Heart left ventricle (tissue), 13 donors: ENCODE measurements around the gene CGB3.
"Not testable (repeated sequence)": the region's sequence is repeated elsewhere in the genome, so short reads cannot be mapped to it uniquely, and the experiment has no call there.

Experiments used
- POLR2A ChIP-seq, 2 donors: fragments of 450-650 bp; IDR thresholded peaks; one replicate each; pipeline ENCODE4 v1.6.1; 2017; ENCODE audit warnings: antibody characterized with exemption in 2 of 2, mild to moderate bottlenecking in 2 of 2, moderate library complexity in 2 of 2
- TF ChIP-seq, protein P1 (sequence below), 12 donors: fragments of 200-600 bp; sonication (generic) in 4 of 12; IDR thresholded peaks; one replicate each; pipeline versions ENCODE4 v1.5.0 to v1.8.0; 2018 to 2022; ENCODE audit warnings: antibody characterized with exemption in 12 of 12, mild to moderate bottlenecking in 5 of 12
- donor health status: ischemic (EF 13 %, LVEDD 7.1; RV severe dilation, severe dysfunction).
- donor health status: DM: no; HTN: yes; CAD: no.
- donor health status: DM: no; HTN: no; CAD: no.
- donor health status: ischemic (EF 25% LVEDD 6.9; RV normal size, moderate dysfunction).
- donor health status: ischemic (EF 25% LVEDD 5.7; RV mildly dilated, moderate dysfunction).
- donor health status: ischemic (EF 35%, LVEDD 5.7; RV mildly dilated, moderate dysfunction).
- donor health status: nonischemic (EF 11% LVEDD 7.7; RV severe dilation, severe dysfunction).
- donor health status: DM: yes; HTN: yes; CAD: no.
- donor health status: PGD.
- donor health status: ischemic (EF 29% LVEDD 5.4; RV normal size, mild dysfunction).
- donor health status: nonischemic (EF 23%, LVEDD 6.1; RV moderate dilation, normal function).

GRCh38 chr19:49039736-49040135 lies 15.6 kb upstream of the CGB3 start:
- TF ChIP-seq, protein P1, sequence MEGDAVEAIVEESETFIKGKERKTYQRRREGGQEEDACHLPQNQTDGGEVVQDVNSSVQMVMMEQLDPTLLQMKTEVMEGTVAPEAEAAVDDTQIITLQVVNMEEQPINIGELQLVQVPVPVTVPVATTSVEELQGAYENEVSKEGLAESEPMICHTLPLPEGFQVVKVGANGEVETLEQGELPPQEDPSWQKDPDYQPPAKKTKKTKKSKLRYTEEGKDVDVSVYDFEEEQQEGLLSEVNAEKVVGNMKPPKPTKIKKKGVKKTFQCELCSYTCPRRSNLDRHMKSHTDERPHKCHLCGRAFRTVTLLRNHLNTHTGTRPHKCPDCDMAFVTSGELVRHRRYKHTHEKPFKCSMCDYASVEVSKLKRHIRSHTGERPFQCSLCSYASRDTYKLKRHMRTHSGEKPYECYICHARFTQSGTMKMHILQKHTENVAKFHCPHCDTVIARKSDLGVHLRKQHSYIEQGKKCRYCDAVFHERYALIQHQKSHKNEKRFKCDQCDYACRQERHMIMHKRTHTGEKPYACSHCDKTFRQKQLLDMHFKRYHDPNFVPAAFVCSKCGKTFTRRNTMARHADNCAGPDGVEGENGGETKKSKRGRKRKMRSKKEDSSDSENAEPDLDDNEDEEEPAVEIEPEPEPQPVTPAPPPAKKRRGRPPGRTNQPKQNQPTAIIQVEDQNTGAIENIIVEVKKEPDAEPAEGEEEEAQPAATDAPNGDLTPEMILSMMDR (IDR thresholded peaks at IDR 0.05) = not testable (repeated sequence)
- not testable (repeated sequence) for TF ChIP-seq POLR2A (IDR thresholded peaks at IDR 0.05)
